ENCODE measurements around the gene UQCRC1.
"Not testable (repeated sequence)": the region's sequence is repeated elsewhere in the genome, so short reads cannot be mapped to it uniquely, and the experiment has no call there.

The UQCRC1 gene

GRCh38 chr3:48553886-48554845 lies 55.3 kb downstream of the UQCRC1 start:
- DNase-seq = no peak

GRCh38 chr3:48553361-48553760 lies 56.1 kb downstream of the UQCRC1 start:
- DNase-seq = no peak

- DNase-seq = no peak
These were observed 57.1 kb downstream of the UQCRC1 start for GRCh38 chr3:48552111-48552951.

GRCh38 chr3:48551651-48552050 lies 57.8 kb downstream of the UQCRC1 start:
- not testable (repeated sequence) for DNase-seq

Data from activated effector memory CD4-positive, alpha-beta T cell treated with anti-CD3 and anti-CD28 coated beads, Interleukin-2, amount 50 U/mL, for 16 hours (primary cell).